ENCODE results near the gene KCNK16.

KCNK16 gene

GRCh38 chr6:39328066-39328465 lies 5.6 kb upstream of the KCNK16 start:
- no peak overlapping the region for H3K27ac Mint-ChIP-seq
- no peaks in the 10 kb centered on the region for H3K9me3 Mint-ChIP-seq
- no peaks in the 10 kb centered on the region for H3K4me1 Mint-ChIP-seq
- H3K27me3 Mint-ChIP-seq = peaks cover 7% of the 10 kb centered on the region
- H3K36me3 Mint-ChIP-seq = no peaks in the 10 kb centered on the region
- H3K4me3 Mint-ChIP-seq = no peak overlapping the region

GRCh38 chr6:39327507-39327906 lies 5.0 kb upstream of the KCNK16 start:
- Mint-ChIP-seq H3K4me1 (no peaks in the 10 kb centered on the region), H3K9me3 (no peaks in the 10 kb centered on the region), H3K36me3 (no peaks in the 10 kb centered on the region), H3K27me3 (peaks cover 7% of the 10 kb centered on the region), H3K27ac (no peak overlapping the region), H3K4me3 (no peak overlapping the region)

- Mint-ChIP-seq H3K4me1 (no peaks in the 10 kb centered on the region), H3K36me3 (no peaks in the 10 kb centered on the region), H3K9me3 (no peaks in the 10 kb centered on the region), H3K27me3 (peaks cover 6% of the 10 kb centered on the region), H3K27ac (no peak overlapping the region), H3K4me3 (no peak overlapping the region)
These were observed 741 bp downstream of the KCNK16 start for GRCh38 chr6:39321761-39322160.

DNA sequence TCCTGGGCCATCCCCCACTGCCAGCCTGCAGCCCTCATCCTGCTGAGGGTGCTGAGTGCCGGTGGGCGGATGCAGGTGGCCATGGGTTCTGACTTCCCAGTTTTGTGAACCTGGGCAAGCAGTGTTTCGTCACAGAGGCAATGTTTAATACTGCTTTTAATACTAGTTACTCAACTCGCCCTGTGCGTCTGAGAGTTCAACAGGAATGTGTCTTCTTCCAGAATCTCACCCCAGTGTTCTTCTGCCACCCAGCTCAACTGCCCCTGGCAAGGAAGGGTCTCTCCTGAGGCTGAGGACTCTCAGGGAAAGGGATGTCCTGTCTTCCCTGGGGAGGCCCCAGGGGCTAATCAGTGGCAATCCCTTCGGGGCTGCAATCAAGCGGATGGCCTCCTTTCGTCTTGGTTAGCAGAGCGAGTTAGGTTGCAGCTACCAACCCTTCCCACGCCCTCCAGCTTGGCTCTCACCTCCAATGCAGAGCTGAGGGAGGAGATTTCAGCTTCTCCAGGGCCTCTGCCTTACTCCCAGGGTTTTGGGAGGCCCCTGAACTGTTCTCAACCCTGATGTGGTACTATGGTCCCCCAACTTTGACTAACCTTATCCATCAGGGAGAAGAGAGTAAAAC lies 2.0 kb downstream of the KCNK16 start:
- Mint-ChIP-seq H3K27me3 (peaks cover 10% of the 10 kb centered on the region), H3K36me3 (no peaks in the 10 kb centered on the region), H3K9me3 (no peaks in the 10 kb centered on the region), H3K27ac (no peak overlapping the region), H3K4me1 (no peaks in the 10 kb centered on the region), H3K4me3 (no peak overlapping the region)

GRCh38 chr6:39319621-39320362 lies 2.7 kb downstream of the KCNK16 start:
- Mint-ChIP-seq H3K4me1 (no peaks in the 10 kb centered on the region), H3K27me3 (peaks cover 13% of the 10 kb centered on the region), H3K4me3 (no peak overlapping the region), H3K27ac (no peak overlapping the region), H3K9me3 (no peaks in the 10 kb centered on the region), H3K36me3 (no peaks in the 10 kb centered on the region)

DNA sequence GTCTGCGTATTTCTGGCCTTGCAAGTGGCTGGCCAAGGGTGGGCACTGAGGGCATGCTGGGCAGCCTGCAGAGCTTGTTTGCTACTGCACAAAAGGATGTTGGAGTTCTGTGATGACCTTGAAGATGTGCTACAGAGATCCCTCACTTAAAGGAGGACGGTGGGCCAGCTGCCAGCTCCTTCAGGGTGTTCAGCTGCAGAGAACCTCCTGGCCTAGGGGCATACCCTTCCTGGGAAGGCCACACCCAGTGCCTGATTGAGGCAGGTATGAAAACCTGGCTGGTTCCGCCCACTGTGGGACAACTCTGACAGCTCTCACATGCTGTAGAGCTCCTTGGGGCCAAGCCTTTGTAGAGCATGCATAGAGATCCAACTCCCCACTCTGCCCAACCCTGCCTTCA lies 5.2 kb downstream of the KCNK16 start:
- Mint-ChIP-seq H3K36me3 (no peaks in the 10 kb centered on the region), H3K27ac (no peak overlapping the region), H3K9me3 (no peaks in the 10 kb centered on the region), H3K27me3 (peaks cover 16% of the 10 kb centered on the region), H3K4me1 (no peaks in the 10 kb centered on the region), H3K4me3 (no peak overlapping the region)

DNA sequence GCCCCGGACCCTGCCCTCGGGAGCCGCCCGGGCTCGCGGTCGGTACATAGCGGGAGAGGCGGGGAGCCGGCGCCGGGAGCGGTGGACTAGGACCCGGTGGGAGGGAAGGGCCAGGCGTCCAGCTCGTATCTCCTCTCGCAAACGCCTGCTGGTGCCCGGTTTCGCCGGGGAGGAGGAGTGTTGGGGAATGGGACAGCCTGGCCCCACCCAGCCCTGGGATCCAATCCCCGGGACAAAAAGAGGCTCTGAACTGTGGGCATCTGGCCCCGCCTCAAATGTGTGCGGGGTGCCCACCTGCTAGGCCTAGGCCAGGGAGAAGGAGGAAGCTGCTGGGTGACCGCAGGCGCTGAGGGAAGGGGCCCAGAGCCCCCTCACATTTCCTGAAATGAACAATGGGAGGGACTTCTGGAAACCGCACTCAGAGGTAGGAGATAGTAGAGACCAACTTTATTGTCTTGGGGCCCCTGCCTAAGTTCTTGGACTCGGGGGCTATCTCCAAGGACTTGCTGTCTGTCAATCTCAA lies 8.2 kb downstream of the KCNK16 start, which contains the start of gene KCNK17:
Gene KCNK17 (minus strand): TSS at position 147 of the 523 bp plus-strand sequence. CDS start 99 bp downstream, at position 48.
- Mint-ChIP-seq H3K36me3 (no peaks in the 10 kb centered on the region), H3K4me1 (no peaks in the 10 kb centered on the region), H3K4me3 (peak within 1 kb of the TSS; percentile 26), H3K9me3 (no peaks in the 10 kb centered on the region), H3K27ac (no peak within 1 kb of the TSS), H3K27me3 (peaks cover 25% of the 10 kb centered on the region)

GRCh38 chr6:39313526-39314272 lies 8.8 kb downstream of the KCNK16 start:
- H3K27ac Mint-ChIP-seq = no peak overlapping the region
- peaks cover 23% of the 10 kb centered on the region for H3K27me3 Mint-ChIP-seq
- H3K9me3 Mint-ChIP-seq = no peaks in the 10 kb centered on the region
- H3K36me3 Mint-ChIP-seq = no peaks in the 10 kb centered on the region
- peak overlapping the region; percentile 26 for H3K4me3 Mint-ChIP-seq
- H3K4me1 Mint-ChIP-seq = no peaks in the 10 kb centered on the region

GRCh38 chr6:39312912-39313525 lies 9.5 kb downstream of the KCNK16 start:
- peaks cover 23% of the 10 kb centered on the region for H3K27me3 Mint-ChIP-seq
- H3K4me3 Mint-ChIP-seq = no peak overlapping the region
- H3K4me1 Mint-ChIP-seq = no peaks in the 10 kb centered on the region
- H3K27ac Mint-ChIP-seq = no peak overlapping the region
- no peaks in the 10 kb centered on the region for H3K9me3 Mint-ChIP-seq
- no peaks in the 10 kb centered on the region for H3K36me3 Mint-ChIP-seq

DNA sequence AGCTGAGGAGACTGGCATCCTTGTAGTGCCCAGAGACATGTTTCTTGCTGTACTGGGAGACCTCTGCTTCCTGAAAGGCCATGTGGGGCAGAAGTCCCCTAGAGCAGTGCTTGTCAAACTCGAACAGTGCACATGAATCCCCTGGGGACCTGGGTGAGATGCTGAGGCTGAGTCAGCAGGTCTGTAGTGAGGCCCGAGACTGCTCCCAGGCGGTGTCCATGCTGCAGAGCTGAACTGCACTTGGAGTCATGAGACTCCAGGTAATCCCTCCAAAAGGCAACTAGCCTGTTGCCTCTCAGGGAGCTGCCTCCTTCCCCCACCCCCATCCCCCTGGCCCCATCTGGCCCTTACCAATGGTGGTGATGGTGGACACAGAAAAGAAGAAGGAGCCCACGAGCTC lies 12.0 kb downstream of the KCNK16 start:
- no peaks in the 10 kb centered on the region for H3K4me1 Mint-ChIP-seq
- H3K4me3 Mint-ChIP-seq = no peak overlapping the region
- H3K36me3 Mint-ChIP-seq = no peaks in the 10 kb centered on the region
- H3K27me3 Mint-ChIP-seq = peaks cover 15% of the 10 kb centered on the region
- no peak overlapping the region for H3K27ac Mint-ChIP-seq
- H3K9me3 Mint-ChIP-seq = no peaks in the 10 kb centered on the region

GRCh38 chr6:39309942-39310531 lies 12.5 kb downstream of the KCNK16 start:
- H3K4me3 Mint-ChIP-seq = no peak overlapping the region
- no peaks in the 10 kb centered on the region for H3K36me3 Mint-ChIP-seq
- H3K27me3 Mint-ChIP-seq = peaks cover 13% of the 10 kb centered on the region
- H3K4me1 Mint-ChIP-seq = no peaks in the 10 kb centered on the region
- H3K27ac Mint-ChIP-seq = no peak overlapping the region
- no peaks in the 10 kb centered on the region for H3K9me3 Mint-ChIP-seq

- H3K27me3 Mint-ChIP-seq = peaks cover 9% of the 10 kb centered on the region
- H3K4me1 Mint-ChIP-seq = peaks cover 3% of the 10 kb centered on the region
- H3K4me3 Mint-ChIP-seq = no peak overlapping the region
- H3K9me3 Mint-ChIP-seq = no peaks in the 10 kb centered on the region
- no peak overlapping the region for H3K27ac Mint-ChIP-seq
- H3K36me3 Mint-ChIP-seq = no peaks in the 10 kb centered on the region
These were observed 15.0 kb downstream of the KCNK16 start for GRCh38 chr6:39307462-39307861.

DNA sequence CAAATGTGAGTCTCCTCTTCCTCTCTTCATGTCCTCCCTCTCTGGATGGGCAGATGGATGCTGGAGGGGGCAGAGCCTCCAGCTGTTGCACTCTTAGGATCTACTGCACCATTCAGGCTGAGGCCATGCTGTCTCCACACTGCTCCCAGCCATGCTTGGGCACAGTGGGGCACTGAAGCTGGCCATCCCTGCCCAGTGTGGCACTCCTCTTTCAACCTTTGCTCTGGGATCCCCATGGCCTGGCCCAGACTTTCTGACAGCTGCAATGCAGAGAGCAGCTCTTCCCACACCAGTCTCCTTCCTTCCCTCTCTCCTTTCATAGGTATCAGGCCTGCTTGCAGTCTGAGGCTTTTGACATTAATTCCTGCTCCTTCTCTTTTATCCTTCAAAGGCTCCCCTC lies 17.6 kb downstream of the KCNK16 start:
- no peaks in the 10 kb centered on the region for H3K36me3 Mint-ChIP-seq
- H3K27ac Mint-ChIP-seq = no peak overlapping the region
- H3K27me3 Mint-ChIP-seq = no peaks in the 10 kb centered on the region
- peaks cover 3% of the 10 kb centered on the region for H3K4me1 Mint-ChIP-seq
- no peak overlapping the region for H3K4me3 Mint-ChIP-seq
- no peaks in the 10 kb centered on the region for H3K9me3 Mint-ChIP-seq

GRCh38 chr6:39303425-39304153 lies 18.9 kb downstream of the KCNK16 start:
- Mint-ChIP-seq H3K27ac (no peak overlapping the region), H3K36me3 (no peaks in the 10 kb centered on the region), H3K4me3 (no peak overlapping the region)

More at GRCh38 chr6:39303425-39304153, 18.9 kb downstream of the KCNK16 start:
- Mint-ChIP-seq H3K4me1 (peaks cover 3% of the 10 kb centered on the region), H3K27me3 (no peaks in the 10 kb centered on the region), H3K9me3 (no peaks in the 10 kb centered on the region)

Data from activated naive CD4-positive, alpha-beta T cell treated with anti-CD3 and anti-CD28 coated beads, Interleukin-2, amount 50 U/mL, for 24 hours (primary cell).